HCT116 (cell line): ENCODE data around the gene SNRPA1. TPM values are rescaled to one million over a fixed set of nuclear protein-coding genes. Genes with fewer than 3 reads are reported as not detected.

ENCODE experiments used
- ATAC-seq: fragments of 200-7000 bp; cut with Tn5 transposase; 2 replicates; pipeline ENCODE4 v1.9.1; 2020; ENCODE audit warnings: mild to moderate bottlenecking, moderate library complexity
- BruUV-seq: library from RNA; stranded (reverse); fragments of 400-500 nt; replicated peaks from 2 replicates; lab custom pipeline; 2021; lab: Mats Ljungman, UMichigan
- CTCF ChIA-PET: fragments of 300-600 bp; sonication (Branson Sonifier 250); formaldehyde crosslinking; loops from one replicate; lab custom pipeline; 2021; ENCODE audit warnings: antibody characterized with exemption; lab: Charles Lee
- POLR2A ChIA-PET: fragments of 300-600, 350-600 bp; sonication (Branson Sonifier 250); formaldehyde crosslinking; loops from one replicate; lab custom pipeline; 2021; ENCODE audit warnings: antibody characterized with exemption; lab: Charles Lee
- RAD21 ChIA-PET, 2 experiments: fragments of 300-600 bp; sonication (Branson Sonifier 250); formaldehyde crosslinking; loops; one replicate each; lab custom pipeline; 2023; ENCODE audit warnings: low total read pairs in 2 of 2; ENCODE audit not compliant: uncharacterized antibody in 2 of 2, unreplicated experiment in 2 of 2, low non-redundant PET in 1 of 2; lab: Charles Lee
- DNase-seq: peaks from one replicate; pipeline ENCODE4 v3.0.0-alpha.2; 2010; ENCODE audit warnings: low read depth, low spot score
- H2AFZ ChIP-seq: fragments of 200-600 bp; shearing (Covaris generic), sonication (generic); 2 replicates; pipeline ENCODE4 v1.6.1; 2017; ENCODE audit warnings: low read depth, mixed run types, mixed read lengths, antibody characterized with exemption, low read length; ENCODE audit not compliant: poor library complexity, severe bottlenecking
- H3K27ac ChIP-seq: 2 replicates; pipeline ENCODE4 v1.5.1; 2012; ENCODE audit warnings: low read depth, low read length
- H3K27me3 ChIP-seq: fragments of 200-600 bp; sonication (generic); 2 replicates; pipeline ENCODE4 v1.6.1; 2016; ENCODE audit warnings: mixed run types, low read length, mixed read lengths; ENCODE audit not compliant: insufficient read depth
- H3K36me3 ChIP-seq, 2 experiments: fragments of 200-500 bp in 1 of 2; fragments of 200-600 bp in 1 of 2; sonication (Bioruptor generic) in 1 of 2; sonication (generic) in 1 of 2; 2 replicates each; pipeline versions ENCODE4 v1.5.1 to v1.6.1; 2014 to 2016; ENCODE audit warnings: low read length in 2 of 2, inconsistent platforms in 1 of 2, mixed read lengths in 1 of 2, mixed run types in 1 of 2; ENCODE audit not compliant: insufficient read depth in 2 of 2, control insufficient read depth in 1 of 2
- H3K4me1 ChIP-seq, 2 experiments: fragments of 200-600 bp in 1 of 2; sonication (generic) in 1 of 2; 2 replicates each; pipeline versions ENCODE4 v1.5.1 to v1.6.1; 2012 to 2017; ENCODE audit warnings: low read length in 2 of 2, inconsistent platforms in 1 of 2, mild to moderate bottlenecking in 1 of 2, mixed read lengths in 1 of 2, mixed run types in 1 of 2, moderate library complexity in 1 of 2; ENCODE audit not compliant: insufficient read depth in 2 of 2, control insufficient read depth in 1 of 2
- H3K4me2 ChIP-seq: fragments of 200-600 bp; sonication (generic); 2 replicates; pipeline ENCODE4 v1.6.1; 2017; ENCODE audit warnings: mixed run types, low read length, mixed read lengths
- H3K4me3 ChIP-seq, 2 experiments: fragments of 200-600 bp in 1 of 2; sonication (generic) in 1 of 2; replicated peaks in 1 of 2; 2 replicates each; pipeline ENCODE4 v1.5.1; 2011 to 2016; ENCODE audit warnings: low read length in 2 of 2, control low read depth in 1 of 2, low read depth in 1 of 2, mild to moderate bottlenecking in 1 of 2, mixed read lengths in 1 of 2, mixed run types in 1 of 2
- H3K79me2 ChIP-seq: fragments of 200-600 bp; sonication (generic); 2 replicates; pipeline ENCODE4 v1.6.1; 2017; ENCODE audit warnings: mild to moderate bottlenecking, mixed run types, low read length, moderate library complexity, mixed read lengths; ENCODE audit not compliant: insufficient read depth
- H3K9ac ChIP-seq: fragments of 200-600 bp; sonication (generic); 2 replicates; pipeline ENCODE4 v1.6.1; 2016; ENCODE audit warnings: low read length, mixed read lengths
- H3K9me2 ChIP-seq: fragments of 200-600 bp; sonication (generic), shearing (Covaris generic); 2 replicates; pipeline ENCODE4 v1.6.1; 2017; ENCODE audit warnings: mixed run types, mild to moderate bottlenecking, moderate library complexity; ENCODE audit not compliant: insufficient read depth
- H3K9me3 ChIP-seq, 2 experiments: fragments of 200-500 bp in 1 of 2; fragments of 200-600 bp in 1 of 2; sonication (Bioruptor generic) in 1 of 2; sonication (generic) in 1 of 2; 2 replicates each; pipeline ENCODE4 v1.6.1; 2014 to 2017; ENCODE audit warnings: low read length in 2 of 2, mixed read lengths in 2 of 2, inconsistent platforms in 1 of 2, low read depth in 1 of 2, mild to moderate bottlenecking in 1 of 2, mixed run types in 1 of 2, moderate library complexity in 1 of 2; ENCODE audit not compliant: control insufficient read depth in 1 of 2, insufficient read depth in 1 of 2
- H4K20me1 ChIP-seq: fragments of 200-600 bp; sonication (generic), shearing (Covaris generic); 2 replicates; pipeline ENCODE4 v1.6.1; 2017; ENCODE audit warnings: mixed run types, mild to moderate bottlenecking, moderate library complexity; ENCODE audit not compliant: insufficient read depth
- CBX3 ChIP-seq: IDR thresholded peaks from 2 replicates; pipeline ENCODE4 v1.6.1; 2012; ENCODE audit warnings: low read depth
- CEBPB ChIP-seq: IDR thresholded peaks from 2 replicates; pipeline ENCODE4 v1.6.1; 2012; ENCODE audit warnings: low read depth
- ELF1 ChIP-seq: IDR thresholded peaks from 2 replicates; pipeline ENCODE4 v1.6.1; 2012; ENCODE audit warnings: low read depth, borderline replicate concordance
- EZH2 ChIP-seq: fragments of 200-600 bp; sonication (generic); IDR thresholded peaks from 2 replicates; pipeline ENCODE4 v1.6.1; 2017; ENCODE audit warnings: antibody characterized with exemption, mixed run types
- FOSL1 ChIP-seq: IDR thresholded peaks from 2 replicates; pipeline ENCODE4 v1.6.1; 2012; ENCODE audit warnings: low read depth
- JUND ChIP-seq: IDR thresholded peaks from 2 replicates; pipeline ENCODE4 v1.6.1; 2012
- POLR2A ChIP-seq: IDR thresholded peaks from 2 replicates; pipeline ENCODE4 v1.7.0; 2011; ENCODE audit warnings: borderline replicate concordance; ENCODE audit not compliant: insufficient read depth, insufficient read length; ENCODE audit errors: extremely low read depth
- RAD21 ChIP-seq: IDR thresholded peaks from 2 replicates; pipeline ENCODE4 v1.6.1; 2012; ENCODE audit warnings: low read depth, mild to moderate bottlenecking
- SIN3A ChIP-seq: IDR thresholded peaks from 2 replicates; pipeline ENCODE4 v1.6.1; 2012; ENCODE audit warnings: low read depth
- SRF ChIP-seq: IDR thresholded peaks from 2 replicates; pipeline ENCODE4 v1.6.1; 2012; ENCODE audit warnings: low read depth
- TCF7L2 ChIP-seq: IDR thresholded peaks from 2 replicates; pipeline ENCODE4 v1.7.0; 2011; ENCODE audit warnings: borderline replicate concordance, inconsistent platforms; ENCODE audit not compliant: insufficient read depth, insufficient read length; ENCODE audit errors: extremely low read depth
- YY1 ChIP-seq: IDR thresholded peaks from 2 replicates; pipeline ENCODE4 v1.6.1; 2011; ENCODE audit warnings: low read length, low read depth, moderate library complexity, mild to moderate bottlenecking; ENCODE audit not compliant: insufficient replicate concordance; ENCODE audit errors: extremely low read depth
- ZFX ChIP-seq: fragments of 450-650 bp; IDR thresholded peaks from 2 replicates; pipeline ENCODE4 v1.6.1; 2017
- ZNF274 ChIP-seq: fragments of 200-500 bp; sonication (Bioruptor generic); IDR thresholded peaks from 2 replicates; pipeline ENCODE4 v1.6.1; 2014; ENCODE audit warnings: mild to moderate bottlenecking, low read depth, low read length, inconsistent platforms
- intact Hi-C: fragments of 100-400 bp; cut with micrococcal nuclease; formaldehyde crosslinking; loops from 2 replicates; pipeline ENCODE4 v1.10.0; 2022
- total RNA-seq: library from RNA; stranded (reverse); gene quantifications from one replicate; pipeline ENCODE4 v1.2.1, GENCODE V29; 2021; ENCODE audit not compliant: unreplicated experiment
- TF ChIP-seq, protein P1 (sequence below), 3 experiments: fragments of 200-600 bp in 1 of 3; sonication (generic) in 1 of 3; IDR thresholded peaks in 2 of 3; conservative IDR thresholded peaks in 1 of 3; 2 replicates each; pipeline ENCODE4 v1.5.1; 2012 to 2017; ENCODE audit warnings: low read depth in 2 of 3, low read length in 2 of 3, antibody characterized with exemption in 1 of 3, borderline replicate concordance in 1 of 3, control low read depth in 1 of 3, mild to moderate bottlenecking in 1 of 3, mixed read lengths in 1 of 3, mixed run types in 1 of 3, moderate library complexity in 1 of 3; ENCODE audit not compliant: insufficient read depth in 1 of 3
- TF ChIP-seq, protein P2 (sequence below): IDR thresholded peaks from 2 replicates; pipeline ENCODE4 v1.6.1; 2012
- TF ChIP-seq, protein P3 (sequence below): IDR thresholded peaks from 2 replicates; pipeline ENCODE4 v1.6.1; 2012

The SNRPA1 gene
- total RNA-seq, 1 experiment from 2014 or later: 104 TPM

DNA sequence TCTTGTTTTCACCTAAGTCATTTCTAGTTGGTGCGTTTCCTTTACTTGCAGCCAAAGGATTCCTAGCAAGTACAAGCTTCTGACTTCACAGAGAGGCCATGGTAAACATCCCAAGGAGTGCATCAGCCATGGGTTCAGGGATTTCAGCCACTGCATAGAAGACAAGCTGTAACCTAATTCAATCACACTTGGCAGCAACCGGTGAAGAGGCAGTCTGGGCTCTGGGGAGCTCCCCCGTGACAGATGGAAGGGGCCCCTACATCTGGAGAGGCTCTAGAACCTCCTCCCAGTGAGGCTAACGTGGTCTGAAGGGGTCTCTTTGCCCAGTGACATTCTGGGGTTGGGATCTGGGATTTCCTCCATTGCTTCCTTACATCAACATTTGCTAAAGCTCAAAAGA lies 8.4 kb upstream of the SNRPA1 start:
- intact Hi-C loops: no loop called here
- H3K9me2 ChIP-seq: no peaks in the 10 kb centered on the region
- H3K27ac ChIP-seq: no peak overlapping the region
- no peak overlapping the region for H3K4me2 ChIP-seq
- no peaks in the 10 kb centered on the region for H3K27me3 ChIP-seq
- BruUV-seq: no TSS peak
- ChIA-PET POLR2A (no interaction called here), CTCF (interaction anchor here (1.0 to 2.0 kb wide), 2 partner anchors 15 to 338 kb away, joined by 3 to 4 read pairs; no protein-coding TSS in a partner anchor), RAD21 (no interaction called here)
- no peaks in the 10 kb centered on the region for H4K20me1 ChIP-seq
- H2AFZ ChIP-seq: no peak overlapping the region
- H3K9ac ChIP-seq: no peak overlapping the region
- DNase-seq: no peak
- no peaks in the 10 kb centered on the region for H3K36me3 ChIP-seq
- H3K9me3 ChIP-seq: no peaks in the 10 kb centered on the region
- no peak overlapping the region for H3K4me3 ChIP-seq
- H3K79me2 ChIP-seq: no peaks in the 10 kb centered on the region
- no peaks in the 10 kb centered on the region for H3K4me1 ChIP-seq
- no peak for ATAC-seq
- no peak for TF ChIP-seq ZFX
- TF ChIP-seq RAD21: no peak
- TF ChIP-seq, protein P1, sequence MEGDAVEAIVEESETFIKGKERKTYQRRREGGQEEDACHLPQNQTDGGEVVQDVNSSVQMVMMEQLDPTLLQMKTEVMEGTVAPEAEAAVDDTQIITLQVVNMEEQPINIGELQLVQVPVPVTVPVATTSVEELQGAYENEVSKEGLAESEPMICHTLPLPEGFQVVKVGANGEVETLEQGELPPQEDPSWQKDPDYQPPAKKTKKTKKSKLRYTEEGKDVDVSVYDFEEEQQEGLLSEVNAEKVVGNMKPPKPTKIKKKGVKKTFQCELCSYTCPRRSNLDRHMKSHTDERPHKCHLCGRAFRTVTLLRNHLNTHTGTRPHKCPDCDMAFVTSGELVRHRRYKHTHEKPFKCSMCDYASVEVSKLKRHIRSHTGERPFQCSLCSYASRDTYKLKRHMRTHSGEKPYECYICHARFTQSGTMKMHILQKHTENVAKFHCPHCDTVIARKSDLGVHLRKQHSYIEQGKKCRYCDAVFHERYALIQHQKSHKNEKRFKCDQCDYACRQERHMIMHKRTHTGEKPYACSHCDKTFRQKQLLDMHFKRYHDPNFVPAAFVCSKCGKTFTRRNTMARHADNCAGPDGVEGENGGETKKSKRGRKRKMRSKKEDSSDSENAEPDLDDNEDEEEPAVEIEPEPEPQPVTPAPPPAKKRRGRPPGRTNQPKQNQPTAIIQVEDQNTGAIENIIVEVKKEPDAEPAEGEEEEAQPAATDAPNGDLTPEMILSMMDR (IDR thresholded peaks at IDR 0.05 in 2 of 3, conservative IDR thresholded peaks at IDR 0.05 in 1 of 3; ENCODE audit: borderline replicate concordance in 1 of 3, insufficient read depth in 1 of 3, low read depth in 2 of 3, low read length in 2 of 3): no peak
- TF ChIP-seq TCF7L2: no peak
- TF ChIP-seq JUND: no peak
- no peak for TF ChIP-seq CBX3
- no peak for TF ChIP-seq SRF
- TF ChIP-seq ZNF274: no peak
- no peak for TF ChIP-seq FOSL1
- no peak for TF ChIP-seq EZH2
- TF ChIP-seq ELF1: no peak
- no peak for TF ChIP-seq YY1
- no peak for TF ChIP-seq SIN3A
- TF ChIP-seq POLR2A: no peak
- TF ChIP-seq, protein P2, sequence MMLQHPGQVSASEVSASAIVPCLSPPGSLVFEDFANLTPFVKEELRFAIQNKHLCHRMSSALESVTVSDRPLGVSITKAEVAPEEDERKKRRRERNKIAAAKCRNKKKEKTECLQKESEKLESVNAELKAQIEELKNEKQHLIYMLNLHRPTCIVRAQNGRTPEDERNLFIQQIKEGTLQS: no peak
- TF ChIP-seq, protein P3, sequence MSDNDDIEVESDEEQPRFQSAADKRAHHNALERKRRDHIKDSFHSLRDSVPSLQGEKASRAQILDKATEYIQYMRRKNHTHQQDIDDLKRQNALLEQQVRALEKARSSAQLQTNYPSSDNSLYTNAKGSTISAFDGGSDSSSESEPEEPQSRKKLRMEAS: no peak
- no peak for TF ChIP-seq CEBPB
